ENCODE measurements around the gene SCARB1.

The SCARB1 gene

DNA sequence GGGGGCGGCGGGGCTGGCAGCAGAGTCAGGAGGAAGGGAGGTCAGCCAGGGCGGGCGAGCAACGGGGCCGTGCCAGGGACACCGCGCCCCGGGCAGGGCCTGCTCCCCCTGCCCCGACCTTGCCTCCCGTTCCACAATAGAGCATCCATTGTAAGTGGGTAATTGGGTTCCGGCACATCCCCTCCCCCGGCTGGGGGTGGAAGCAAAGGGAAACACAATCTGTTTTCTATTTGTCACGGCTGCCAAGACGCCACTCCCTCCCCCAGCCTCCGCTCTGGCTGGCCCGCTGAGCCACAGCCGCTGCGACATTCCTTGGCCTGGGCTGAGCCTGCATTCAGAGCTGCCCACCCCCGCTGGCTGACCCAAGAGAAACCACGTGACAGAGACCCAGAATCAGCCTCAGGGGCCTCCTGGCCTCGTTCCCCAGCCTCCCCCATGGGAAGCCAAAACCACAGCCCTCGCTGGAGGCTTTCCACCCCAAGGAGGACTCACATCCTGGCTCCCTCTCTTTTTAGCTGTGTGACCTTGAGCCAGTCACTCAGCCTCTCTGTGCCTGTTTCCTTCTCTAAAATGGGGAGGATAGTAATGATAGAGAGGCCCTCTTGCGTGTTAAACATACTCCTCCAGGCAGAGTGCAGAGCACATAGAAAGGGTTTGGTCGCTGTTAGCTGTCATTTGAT is 117.6 kb downstream of the SCARB1 start (continued):
- TF ChIP-seq ZNF704 (tag by site-specific recombination; IDR thresholded peaks at IDR 0.05) (no peak), ZNF529 (tag by site-specific recombination; IDR thresholded peaks at IDR 0.05; ENCODE audit: insufficient replicate concordance) (no peak), TRIM28 (IDR thresholded peaks at IDR 0.05; ENCODE audit: borderline replicate concordance, low read length) (no peak), ZBTB26 (tag by site-specific recombination; optimal IDR thresholded peaks at IDR 0.05) (peak; percentile 37), ZNF146 (tag by site-specific recombination; IDR thresholded peaks at IDR 0.05) (no peak), KLF16 (tag by site-specific recombination; IDR thresholded peaks at IDR 0.05) (peak; percentile 81), ZNF654 (tag by site-specific recombination; IDR thresholded peaks at IDR 0.05; ENCODE audit: low read depth) (no peak), EGR2 (tag by site-specific recombination; IDR thresholded peaks at IDR 0.05; ENCODE audit: low read depth) (peak; percentile 93), ZNF548 (tag by site-specific recombination; IDR thresholded peaks at IDR 0.05) (no peak), ZNF221 (tag by site-specific recombination; IDR thresholded peaks at IDR 0.05; ENCODE audit: borderline replicate concordance) (no peak), BCL11B (tag by site-specific recombination; IDR thresholded peaks at IDR 0.05; ENCODE audit: low read depth) (peak; percentile 48; the same call in 1 of the 2 replicates), ZBTB11 (tag by site-specific recombination; conservative IDR thresholded peaks at IDR 0.05; ENCODE audit: low read depth) (no peak; the same call in 1 of the 2 replicates), ZNF24 (tag by site-specific recombination; IDR thresholded peaks at IDR 0.05) (no peak; the same call in 1 of the 2 replicates), ZFP69B (tag by site-specific recombination; IDR thresholded peaks at IDR 0.05) (no peak), ZNF350 (tag by site-specific recombination; IDR thresholded peaks at IDR 0.05) (no peak), BCL11A (tag by site-specific recombination; IDR thresholded peaks at IDR 0.05; ENCODE audit: low read depth) (0 out of 2 replicates have a peak, but pooled peaks have one; percentile 70), ZNF670 (tag by site-specific recombination; IDR thresholded peaks at IDR 0.05; ENCODE audit: low read depth) (no peak), SP2 (tag by site-specific recombination; IDR thresholded peaks at IDR 0.05) (peak; percentile 81), ZNF837 (tag by site-specific recombination; IDR thresholded peaks at IDR 0.05) (no peak), ZNF184 (tag by site-specific recombination; IDR thresholded peaks at IDR 0.05) (no peak), ZBTB48 (tag by site-specific recombination; IDR thresholded peaks at IDR 0.05) (no peak), ZNF768 (tag by site-specific recombination; IDR thresholded peaks at IDR 0.05) (peak; percentile 100), ZNF707 (tag by site-specific recombination; IDR thresholded peaks at IDR 0.05) (no peak), ZNF530 (tag by site-specific recombination; IDR thresholded peaks at IDR 0.05; ENCODE audit: low read depth) (no peak), ZNF580 (tag by site-specific recombination; IDR thresholded peaks at IDR 0.05) (peak; percentile 87), ZFP41 (tag by site-specific recombination; IDR thresholded peaks at IDR 0.05; ENCODE audit: borderline replicate concordance) (no peak), ZNF202 (tag by site-specific recombination; IDR thresholded peaks at IDR 0.05; ENCODE audit: borderline replicate concordance) (no peak), ZNF560 (tag by site-specific recombination; IDR thresholded peaks at IDR 0.05; ENCODE audit: borderline replicate concordance) (no peak)
- TF ChIP-seq, protein P1, sequence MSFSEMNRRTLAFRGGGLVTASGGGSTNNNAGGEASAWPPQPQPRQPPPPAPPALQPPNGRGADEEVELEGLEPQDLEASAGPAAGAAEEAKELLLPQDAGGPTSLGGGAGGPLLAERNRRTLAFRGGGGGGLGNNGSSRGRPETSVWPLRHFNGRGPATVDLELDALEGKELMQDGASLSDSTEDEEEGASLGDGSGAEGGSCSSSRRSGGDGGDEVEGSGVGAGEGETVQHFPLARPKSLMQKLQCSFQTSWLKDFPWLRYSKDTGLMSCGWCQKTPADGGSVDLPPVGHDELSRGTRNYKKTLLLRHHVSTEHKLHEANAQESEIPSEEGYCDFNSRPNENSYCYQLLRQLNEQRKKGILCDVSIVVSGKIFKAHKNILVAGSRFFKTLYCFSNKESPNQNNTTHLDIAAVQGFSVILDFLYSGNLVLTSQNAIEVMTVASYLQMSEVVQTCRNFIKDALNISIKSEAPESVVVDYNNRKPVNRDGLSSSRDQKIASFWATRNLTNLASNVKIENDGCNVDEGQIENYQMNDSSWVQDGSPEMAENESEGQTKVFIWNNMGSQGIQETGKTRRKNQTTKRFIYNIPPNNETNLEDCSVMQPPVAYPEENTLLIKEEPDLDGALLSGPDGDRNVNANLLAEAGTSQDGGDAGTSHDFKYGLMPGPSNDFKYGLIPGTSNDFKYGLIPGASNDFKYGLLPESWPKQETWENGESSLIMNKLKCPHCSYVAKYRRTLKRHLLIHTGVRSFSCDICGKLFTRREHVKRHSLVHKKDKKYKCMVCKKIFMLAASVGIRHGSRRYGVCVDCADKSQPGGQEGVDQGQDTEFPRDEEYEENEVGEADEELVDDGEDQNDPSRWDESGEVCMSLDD (tag by site-specific recombination; IDR thresholded peaks at IDR 0.05): peak; percentile 23; the same call in 1 of the 2 replicates
- TF ChIP-seq, protein P2, sequence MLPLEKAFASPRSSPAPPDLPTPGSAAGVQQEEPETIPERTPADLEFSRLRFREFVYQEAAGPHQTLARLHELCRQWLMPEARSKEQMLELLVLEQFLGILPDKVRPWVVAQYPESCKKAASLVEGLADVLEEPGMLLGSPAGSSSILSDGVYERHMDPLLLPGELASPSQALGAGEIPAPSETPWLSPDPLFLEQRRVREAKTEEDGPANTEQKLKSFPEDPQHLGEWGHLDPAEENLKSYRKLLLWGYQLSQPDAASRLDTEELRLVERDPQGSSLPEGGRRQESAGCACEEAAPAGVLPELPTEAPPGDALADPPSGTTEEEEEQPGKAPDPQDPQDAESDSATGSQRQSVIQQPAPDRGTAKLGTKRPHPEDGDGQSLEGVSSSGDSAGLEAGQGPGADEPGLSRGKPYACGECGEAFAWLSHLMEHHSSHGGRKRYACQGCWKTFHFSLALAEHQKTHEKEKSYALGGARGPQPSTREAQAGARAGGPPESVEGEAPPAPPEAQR (tag by site-specific recombination; IDR thresholded peaks at IDR 0.05): no peak
